Ishikawa (cell line): Measurements from ENCODE around the gene DNASE1L3.

ENCODE experiments used
- EP300 ChIP-seq: IDR thresholded peaks from 2 replicates; pipeline ENCODE4 v1.6.1; 2012; ENCODE audit warnings: borderline replicate concordance
- NFIC ChIP-seq: IDR thresholded peaks from 2 replicates; pipeline ENCODE4 v1.6.1; 2012
- RAD21 ChIP-seq: IDR thresholded peaks from 2 replicates; pipeline ENCODE4 v1.6.1; 2012; ENCODE audit warnings: low read depth
- TAF1 ChIP-seq: IDR thresholded peaks from 2 replicates; pipeline ENCODE4 v1.6.1; 2012; ENCODE audit warnings: low read depth, mild to moderate bottlenecking
- TEAD4 ChIP-seq: IDR thresholded peaks from 2 replicates; pipeline ENCODE4 v1.6.1; 2012
- YY1 ChIP-seq: IDR thresholded peaks from 2 replicates; pipeline ENCODE4 v1.6.1; 2012; ENCODE audit warnings: low read depth
- TF ChIP-seq, protein P1 (sequence below): IDR thresholded peaks from 2 replicates; pipeline ENCODE4 v1.6.1; 2012
- TF ChIP-seq, protein P2 (sequence below): IDR thresholded peaks from 2 replicates; pipeline ENCODE4 v1.6.1; 2012
- TF ChIP-seq, protein P3 (sequence below): IDR thresholded peaks from 2 replicates; pipeline ENCODE4 v1.6.1; 2012; ENCODE audit warnings: low read depth, mild to moderate bottlenecking

DNA sequence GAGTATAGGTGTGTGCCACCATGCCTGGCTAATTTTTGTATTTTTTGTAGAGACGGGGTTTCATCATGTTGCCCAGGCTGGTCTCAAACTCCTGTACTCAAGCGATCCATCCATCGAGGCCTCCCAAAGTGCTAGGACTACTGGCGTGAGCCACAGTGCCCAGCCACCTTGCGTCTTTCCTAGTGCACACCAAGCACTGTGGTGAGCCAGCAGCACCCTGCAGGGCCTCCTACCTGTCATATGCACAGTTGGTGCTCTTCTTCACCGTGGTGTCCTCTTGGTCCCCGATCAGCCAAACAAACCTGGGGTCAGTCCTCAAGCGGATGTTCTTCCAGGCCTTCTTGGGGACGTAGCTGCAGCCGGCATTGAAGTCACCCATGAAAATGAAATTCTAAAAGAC is 13.2 kb downstream of the DNASE1L3 start:
- TF ChIP-seq YY1, result no peak
- no peak for TF ChIP-seq TEAD4
- TF ChIP-seq, protein P1, sequence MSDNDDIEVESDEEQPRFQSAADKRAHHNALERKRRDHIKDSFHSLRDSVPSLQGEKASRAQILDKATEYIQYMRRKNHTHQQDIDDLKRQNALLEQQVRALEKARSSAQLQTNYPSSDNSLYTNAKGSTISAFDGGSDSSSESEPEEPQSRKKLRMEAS, result no peak
- TF ChIP-seq EP300, result no peak
- TF ChIP-seq, protein P2, sequence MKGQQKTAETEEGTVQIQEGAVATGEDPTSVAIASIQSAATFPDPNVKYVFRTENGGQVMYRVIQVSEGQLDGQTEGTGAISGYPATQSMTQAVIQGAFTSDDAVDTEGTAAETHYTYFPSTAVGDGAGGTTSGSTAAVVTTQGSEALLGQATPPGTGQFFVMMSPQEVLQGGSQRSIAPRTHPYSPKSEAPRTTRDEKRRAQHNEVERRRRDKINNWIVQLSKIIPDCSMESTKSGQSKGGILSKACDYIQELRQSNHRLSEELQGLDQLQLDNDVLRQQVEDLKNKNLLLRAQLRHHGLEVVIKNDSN, result no peak
- no peak for TF ChIP-seq NFIC
- no peak for TF ChIP-seq TAF1
- TF ChIP-seq, protein P3, sequence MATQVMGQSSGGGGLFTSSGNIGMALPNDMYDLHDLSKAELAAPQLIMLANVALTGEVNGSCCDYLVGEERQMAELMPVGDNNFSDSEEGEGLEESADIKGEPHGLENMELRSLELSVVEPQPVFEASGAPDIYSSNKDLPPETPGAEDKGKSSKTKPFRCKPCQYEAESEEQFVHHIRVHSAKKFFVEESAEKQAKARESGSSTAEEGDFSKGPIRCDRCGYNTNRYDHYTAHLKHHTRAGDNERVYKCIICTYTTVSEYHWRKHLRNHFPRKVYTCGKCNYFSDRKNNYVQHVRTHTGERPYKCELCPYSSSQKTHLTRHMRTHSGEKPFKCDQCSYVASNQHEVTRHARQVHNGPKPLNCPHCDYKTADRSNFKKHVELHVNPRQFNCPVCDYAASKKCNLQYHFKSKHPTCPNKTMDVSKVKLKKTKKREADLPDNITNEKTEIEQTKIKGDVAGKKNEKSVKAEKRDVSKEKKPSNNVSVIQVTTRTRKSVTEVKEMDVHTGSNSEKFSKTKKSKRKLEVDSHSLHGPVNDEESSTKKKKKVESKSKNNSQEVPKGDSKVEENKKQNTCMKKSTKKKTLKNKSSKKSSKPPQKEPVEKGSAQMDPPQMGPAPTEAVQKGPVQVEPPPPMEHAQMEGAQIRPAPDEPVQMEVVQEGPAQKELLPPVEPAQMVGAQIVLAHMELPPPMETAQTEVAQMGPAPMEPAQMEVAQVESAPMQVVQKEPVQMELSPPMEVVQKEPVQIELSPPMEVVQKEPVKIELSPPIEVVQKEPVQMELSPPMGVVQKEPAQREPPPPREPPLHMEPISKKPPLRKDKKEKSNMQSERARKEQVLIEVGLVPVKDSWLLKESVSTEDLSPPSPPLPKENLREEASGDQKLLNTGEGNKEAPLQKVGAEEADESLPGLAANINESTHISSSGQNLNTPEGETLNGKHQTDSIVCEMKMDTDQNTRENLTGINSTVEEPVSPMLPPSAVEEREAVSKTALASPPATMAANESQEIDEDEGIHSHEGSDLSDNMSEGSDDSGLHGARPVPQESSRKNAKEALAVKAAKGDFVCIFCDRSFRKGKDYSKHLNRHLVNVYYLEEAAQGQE, result no peak
- no peak for TF ChIP-seq RAD21
